Measurements from ENCODE around the gene SCART1. TPM values are rescaled to one million over a fixed set of nuclear protein-coding genes. Genes with fewer than 3 reads are reported as not detected.

The SCART1 gene
- total RNA-seq, 1 donor from 2014 or later: 0.56 TPM

Other genes starting within 250 kb of the SCART1 start
- not detected for gene UTF1, start 223.7 kb upstream of the SCART1 start, total RNA-seq
- 0.12 TPM for gene VENTX, start 216.1 kb upstream of the SCART1 start, total RNA-seq
- gene ADAM8, start 177.1 kb upstream of the SCART1 start, total RNA-seq: 2.5 TPM
- 35.8 TPM for gene TUBGCP2, start 145.1 kb upstream of the SCART1 start, total RNA-seq
- 34.9 TPM for gene ZNF511, start 145.0 kb upstream of the SCART1 start, total RNA-seq
- gene CALY, start 117.0 kb upstream of the SCART1 start, total RNA-seq: not detected
- gene PRAP1, start 106.6 kb upstream of the SCART1 start, total RNA-seq: not detected
- gene FUOM, start 95.9 kb upstream of the SCART1 start, total RNA-seq: 10.2 TPM
- 79.5 TPM for gene ECHS1, start 80.6 kb upstream of the SCART1 start, total RNA-seq
- 11.3 TPM for gene PAOX, start 74.7 kb upstream of the SCART1 start, total RNA-seq
- gene MTG1, start 59.8 kb upstream of the SCART1 start, total RNA-seq: 35.2 TPM
- gene SPRN, start 29.3 kb upstream of the SCART1 start, total RNA-seq: 0.12 TPM
- gene CYP2E1, start 73.4 kb downstream of the SCART1 start, total RNA-seq: 10.6 TPM
- gene SYCE1, start 111.6 kb downstream of the SCART1 start, total RNA-seq: not detected
- not detected for gene FRG2B, start 172.8 kb downstream of the SCART1 start, total RNA-seq

Measured in esophagus mucosa (tissue), 1 donor.